HG03025 (cell line): ENCODE measurements around the gene LSMEM2.
"Not testable (repeated sequence)": the region's sequence is repeated elsewhere in the genome, so short reads cannot be mapped to it uniquely, and the experiment has no call there.

ENCODE experiments used
- ATAC-seq: cut with Tn5 transposase; IDR thresholded peaks from one replicate; pipeline ENCODE4 v1.9.1; 2021; ENCODE audit warnings: mild to moderate bottlenecking, moderate library complexity; ENCODE audit not compliant: unreplicated experiment, low FRiP score

LSMEM2 gene

GRCh38 chr3:50295553-50296431 lies 16.9 kb downstream of the LSMEM2 start:
- ATAC-seq, result no peak

- ATAC-seq, result no peak
These were observed 18.0 kb downstream of the LSMEM2 start for GRCh38 chr3:50296721-50297383.

GRCh38 chr3:50297384-50297775 lies 18.5 kb downstream of the LSMEM2 start:
- ATAC-seq, result no peak

- no peak for ATAC-seq
These were observed 19.2 kb downstream of the LSMEM2 start for GRCh38 chr3:50297896-50298725.

GRCh38 chr3:50298836-50299637 lies 20.1 kb downstream of the LSMEM2 start, which contains the start of the genes HYAL3 and NAA80:
TSS of gene HYAL3 (minus strand) at chr3:50299405. CDS start at chr3:50295602, 3,803 bp downstream.
TSS of gene NAA80 (minus strand) at chr3:50299405. CDS start at chr3:50297463, 1,942 bp downstream.
- ATAC-seq, result peak; percentile 76

- ATAC-seq, result no peak
These were observed 20.7 kb downstream of the LSMEM2 start for GRCh38 chr3:50299638-50299928.

- ATAC-seq, result no peak
These were observed 21.2 kb downstream of the LSMEM2 start for GRCh38 chr3:50299929-50300680.

- ATAC-seq, result no peak
These were observed 21.9 kb downstream of the LSMEM2 start for GRCh38 chr3:50300681-50301254.

GRCh38 chr3:50302095-50303012 lies 23.5 kb downstream of the LSMEM2 start:
- no peak for ATAC-seq

GRCh38 chr3:50303013-50303815 lies 24.3 kb downstream of the LSMEM2 start, which contains the start of gene HYAL1:
TSS of gene HYAL1 (minus strand) at chr3:50303574. CDS start at chr3:50302956, 618 bp downstream.
- ATAC-seq, result no peak

- no peak for ATAC-seq
These were observed 25.7 kb downstream of the LSMEM2 start for GRCh38 chr3:50304601-50305000.

GRCh38 chr3:50312041-50312440 lies 33.2 kb downstream of the LSMEM2 start:
- not testable (repeated sequence) for ATAC-seq

- no peak for ATAC-seq
These were observed 35.5 kb downstream of the LSMEM2 start for GRCh38 chr3:50314342-50314741.

GRCh38 chr3:50314816-50315215 lies 35.9 kb downstream of the LSMEM2 start:
- no peak for ATAC-seq

- ATAC-seq, result no peak
These were observed 37.9 kb downstream of the LSMEM2 start for GRCh38 chr3:50316657-50317242.

- no peak for ATAC-seq
These were observed 38.4 kb downstream of the LSMEM2 start for GRCh38 chr3:50317300-50317699.

GRCh38 chr3:50318163-50318562 lies 39.3 kb downstream of the LSMEM2 start:
- no peak for ATAC-seq
